K562 (cell line): ENCODE results near the gene ZMYND15. TPM values are rescaled to one million over a fixed set of nuclear protein-coding genes. Genes with fewer than 3 reads are reported as not detected.
A peak's percentile ranks its signal among the peaks of the same experiment; 100 is the strongest.

Experiments used
- ATAC-seq: fragments of 200-7000 bp; cut with Tn5 transposase; 3 replicates; pipeline ENCODE4 v1.9.1; 2020; ENCODE audit warnings: moderate library complexity
- BruUV-seq: library from RNA; stranded (reverse); fragments of 400-500 nt; replicated peaks from 2 replicates; lab custom pipeline; 2021; lab: Mats Ljungman, UMichigan
- CTCF ChIA-PET: fragments of 300-600 bp; formaldehyde crosslinking; extraction: SDS; loops from one replicate; lab custom pipeline; 2021; ENCODE audit warnings: low intra/inter-chr PET ratio; lab: Yijun Ruan, JAX
- POLR2A ChIA-PET: fragments of 300-600, 350-650 bp; sonication (Branson Sonifier 250); formaldehyde crosslinking; extraction: SDS; loops from one replicate; lab custom pipeline; 2021; ENCODE audit warnings: antibody characterized with exemption, inconsistent platforms; lab: Yijun Ruan, JAX
- DNase-seq, 4 experiments: peaks; one replicate each; pipeline versions ENCODE4 v3.0.0 to v3.0.0-alpha.2; 2011 to 2018; ENCODE audit warnings: low spot score in 3 of 4, mixed read lengths in 3 of 4; ENCODE audit errors: extremely low read depth in 1 of 4
- FAIRE-seq: peaks from 2 replicates; lab custom pipeline; 2011; peaks lifted over from hg19 to GRCh38; lab: Jason Lieb, UNC
- H2AFZ ChIP-seq: 2 replicates; pipeline ENCODE4 v1.6.0; 2011; ENCODE audit warnings: low read depth, low read length, control low read depth, inconsistent platforms
- H3K27ac ChIP-seq: fragments of 200-600 bp; 3 replicates; pipeline ENCODE4 v1.8.0; 2011; ENCODE audit warnings: low read depth, mild to moderate bottlenecking, control low read depth, inconsistent platforms, low read length, moderate library complexity, mixed read lengths; ENCODE audit errors: extremely low read depth
- H3K27me3 ChIP-seq, 2 experiments: fragments of 300-600 bp in 1 of 2; 2 replicates in 1 of 2; 3 replicates in 1 of 2; pipeline versions ENCODE4 v1.6.0 to v1.8.0; 2011; ENCODE audit warnings: inconsistent platforms in 2 of 2, low read length in 2 of 2, mild to moderate bottlenecking in 1 of 2, mixed read lengths in 1 of 2, moderate library complexity in 1 of 2; ENCODE audit not compliant: control insufficient read depth in 2 of 2, insufficient read depth in 2 of 2
- H3K36me3 ChIP-seq: fragments of 300-600 bp; 3 replicates; pipeline ENCODE4 v1.8.0; 2011; ENCODE audit warnings: mild to moderate bottlenecking, low read length, inconsistent platforms; ENCODE audit not compliant: control insufficient read depth, insufficient read depth
- H3K4me1 ChIP-seq, 2 experiments: fragments of 200-600 bp in 1 of 2; replicated peaks in 1 of 2; 2 replicates in 1 of 2; 3 replicates in 1 of 2; pipeline versions ENCODE4 v1.5.1 to v1.8.0; 2011; ENCODE audit warnings: inconsistent platforms in 2 of 2, low read length in 2 of 2, mild to moderate bottlenecking in 1 of 2, mixed read lengths in 1 of 2, moderate library complexity in 1 of 2; ENCODE audit not compliant: control insufficient read depth in 2 of 2, insufficient read depth in 2 of 2
- H3K4me2 ChIP-seq: 2 replicates; pipeline ENCODE4 v1.6.1; 2011; ENCODE audit warnings: low read length, control low read depth, inconsistent platforms, mixed read lengths; ENCODE audit not compliant: insufficient read depth
- H3K4me3 ChIP-seq: fragments of 200-600 bp; sonication (generic), shearing (Covaris generic); 2 replicates; pipeline ENCODE4 v1.5.1; 2016; ENCODE audit warnings: control low read depth, inconsistent platforms
- H3K79me2 ChIP-seq: fragments of 200-600 bp; 3 replicates; pipeline ENCODE4 v1.8.0; 2011; ENCODE audit warnings: low read length, inconsistent platforms; ENCODE audit not compliant: control insufficient read depth, insufficient read depth
- H3K9ac ChIP-seq, 2 experiments: 2 replicates each; pipeline versions ENCODE4 v1.6.0 to v1.6.1; 2011; ENCODE audit warnings: low read depth in 2 of 2, low read length in 2 of 2, control low read depth in 1 of 2, inconsistent platforms in 1 of 2, mild to moderate bottlenecking in 1 of 2, mixed read lengths in 1 of 2; ENCODE audit not compliant: insufficient read depth in 1 of 2
- H3K9me1 ChIP-seq: one replicate; pipeline ENCODE4 v1.6.0; 2011; ENCODE audit warnings: inconsistent platforms, mild to moderate bottlenecking, low read length, moderate library complexity; ENCODE audit not compliant: control insufficient read depth, insufficient read depth
- H3K9me3 ChIP-seq: replicated peaks from 2 replicates; pipeline ENCODE4 v1.5.1; 2011; ENCODE audit warnings: low read depth, low read length, inconsistent platforms; ENCODE audit not compliant: control insufficient read depth, insufficient read depth
- H4K20me1 ChIP-seq: replicated peaks from 2 replicates; pipeline ENCODE4 v1.6.1; 2011; ENCODE audit warnings: low read length, inconsistent platforms, mixed read lengths; ENCODE audit not compliant: control insufficient read depth, insufficient read depth
- ATF1 ChIP-seq, 2 experiments: fragments of 450-650 bp in 1 of 2; IDR thresholded peaks; 2 replicates each; pipeline ENCODE4 v1.6.1; 2016; ENCODE audit warnings: missing compliant biosample characterization in 1 of 2, missing genetic modification characterization in 1 of 2
- CBX1 ChIP-seq: sonication (generic); IDR thresholded peaks from 2 replicates; pipeline ENCODE4 v1.6.1; 2016; ENCODE audit warnings: antibody characterized with exemption, low read depth, mild to moderate bottlenecking
- CCAR2 ChIP-seq: fragments of 200-400 bp; formaldehyde crosslinking; IDR thresholded peaks from 2 replicates; pipeline ENCODE4 v1.6.1; 2017; ENCODE audit warnings: mild to moderate bottlenecking, low read depth, low read length
- FIP1L1 ChIP-seq: fragments of 200-400 bp; formaldehyde crosslinking; IDR thresholded peaks from 2 replicates; pipeline ENCODE4 v1.6.1; 2018; ENCODE audit warnings: mild to moderate bottlenecking, low read depth, low read length; ENCODE audit not compliant: poor library complexity, severe bottlenecking
- FOXA1 ChIP-seq: fragments of 450-650 bp; IDR thresholded peaks from 2 replicates; pipeline ENCODE4 v1.6.1; 2016; ENCODE audit warnings: mild to moderate bottlenecking, borderline replicate concordance
- FOXK2 ChIP-seq, 2 experiments: fragments of 450-650 bp; IDR thresholded peaks in 1 of 2; conservative IDR thresholded peaks in 1 of 2; 2 replicates each; pipeline ENCODE4 v1.6.1; 2016; ENCODE audit warnings: low read depth in 2 of 2, mild to moderate bottlenecking in 1 of 2
- ZBTB7A ChIP-seq: IDR thresholded peaks from 2 replicates; pipeline ENCODE4 v1.6.1; 2011; ENCODE audit warnings: low read depth, mild to moderate bottlenecking, low read length, moderate library complexity, borderline replicate concordance; ENCODE audit not compliant: control insufficient read depth
- WGBS: fragments of 100-300 bp; shearing (Covaris generic); methylation state at CpG from one replicate; pipeline ENCODE4 v1.1.6; 2016; ENCODE audit warnings: low coverage, mixed read lengths; ENCODE audit not compliant: insufficient coverage; ENCODE audit errors: missing lambda C conversion rate; 5-methylcytosine and 5-hydroxymethylcytosine counted together
- in situ Hi-C: fragments of 300-500 bp; cut with MboI; formaldehyde crosslinking; loops from 4 replicates; pipeline ENCODE4 v1.15.0; 2018; ENCODE audit warnings: inconsistent platforms, mixed read lengths
- intact Hi-C: fragments of 100-400 bp; cut with micrococcal nuclease; formaldehyde crosslinking; loops from 2 replicates; pipeline ENCODE4 v1.14.2; 2022
- polyA plus RNA-seq, 8 experiments: library from polyadenylated mRNA; depleted of rRNA in 4 of 8; stranded (reverse) in 5 of 8; unstranded in 3 of 8; fragments of >200 nt; fragmentation: Nextera tagmentation in 2 of 8; fragmentation: Illumina TruSeq in 1 of 8; extraction: Ambion mirVana in 2 of 8; extraction: Trizol in 1 of 8; gene quantifications; 2 replicates each; pipeline versions ENCODE4 v1.2.1 to v1.2.3, GENCODE V29; 2011 to 2014; ENCODE audit warnings: inconsistent platforms in 1 of 8, missing spikeins in 1 of 8
- total RNA-seq, 7 experiments: library from RNA; depleted of rRNA in 6 of 7; stranded (reverse); fragments of >200 nt in 6 of 7; fragmentation: Illumina TruSeq in 2 of 7; extraction: Trizol in 2 of 7; gene quantifications; 2 replicates each; pipeline versions ENCODE4 v1.2.1 to v1.2.3, GENCODE V29; 2011 to 2021; ENCODE audit warnings: low replicate concordance in 1 of 7
- TF ChIP-seq, protein P1 (sequence below): sonication (generic); formaldehyde crosslinking; IDR thresholded peaks from 2 replicates; pipeline ENCODE4 v1.8.1; 2023; ENCODE audit warnings: missing genetic modification reagents, mild to moderate bottlenecking, borderline replicate concordance
- TF ChIP-seq, protein P2 (sequence below): fragments of 450-650 bp; IDR thresholded peaks from 2 replicates; pipeline ENCODE4 v1.6.1; 2016; ENCODE audit warnings: borderline replicate concordance

ZMYND15 gene
- total and polyA plus RNA-seq, 9 of the 15 experiments (the other 6 are each of a cell fraction or from before 2014, with no cell fraction given), result 0.09 TPM; not detected in 8

DNA sequence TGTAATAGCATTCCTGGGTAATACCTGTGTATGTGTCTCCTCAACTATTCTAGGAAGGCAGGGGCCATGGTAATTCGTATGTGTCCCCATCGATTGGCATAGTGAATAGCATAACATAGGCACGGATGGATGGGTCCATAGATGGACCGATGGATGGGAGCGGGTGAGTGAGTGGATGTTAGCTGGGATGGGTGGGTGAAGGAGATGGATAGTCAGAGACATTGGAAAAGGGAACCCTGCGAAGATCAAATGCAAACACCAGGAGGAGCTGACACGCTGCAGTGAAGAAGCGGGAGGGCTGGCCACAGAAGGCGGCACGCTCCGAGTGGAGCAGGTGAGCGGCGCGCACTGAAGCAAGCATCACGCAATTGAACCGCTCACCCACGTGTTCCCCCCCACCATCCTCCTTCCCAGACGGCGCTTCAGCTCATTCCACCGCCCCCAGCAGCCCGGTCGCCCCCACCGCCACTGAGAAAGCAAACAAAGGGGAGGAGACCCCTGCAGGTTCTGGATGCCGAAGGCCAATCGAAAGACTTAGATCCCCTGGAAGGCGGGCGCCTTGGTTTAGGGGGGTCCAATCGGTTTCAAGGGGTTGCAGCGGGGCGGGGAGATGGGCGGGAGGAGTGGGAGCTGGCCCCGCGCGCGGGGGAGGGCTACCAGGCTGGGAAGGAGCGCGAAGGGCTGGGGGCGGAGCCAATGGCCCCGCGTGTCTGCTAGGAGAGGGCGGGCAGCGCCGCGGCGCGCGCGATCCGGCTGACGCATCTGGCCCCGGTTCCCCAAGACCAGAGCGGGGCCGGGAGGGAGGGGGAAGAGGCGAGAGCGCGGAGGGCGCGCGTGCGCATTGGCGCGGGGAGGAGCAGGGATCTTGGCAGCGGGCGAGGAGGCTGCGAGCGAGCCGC, 29.6 kb upstream of the ZMYND15 start, which contains the start of gene ARRB2:
Gene ARRB2, plus strand, starts transcription at position 839 of the 899 bp plus-strand sequence. CDS start 90 bp downstream, outside the sequence.
- WGBS, result 2% methylated on average over 25 of the region's 67 CpGs
- Histone ChIP-seq H3K4me1 (peaks cover 4 to 22% of the 10 kb centered on the region in 2 experiments; a peak in 4 of 5 replicates), H3K27me3 (no peaks in the 10 kb centered on the region), H3K9me1 (no peaks in the 10 kb centered on the region), H3K4me3 (peak within 1 kb of the TSS; percentile 56), H3K36me3 (no peaks in the 10 kb centered on the region), H3K27ac (peak within 1 kb of the TSS; percentile 50; the same call in 2 of the 3 replicates), H4K20me1 (0 out of 2 replicates have a peak, but pooled peaks cover 4% of the 10 kb centered on the region), H3K9me3 (no peaks in the 10 kb centered on the region), H2AFZ (peak within 1 kb of the TSS; percentile 72), H3K79me2 (peaks cover under 1% of the 10 kb centered on the region; the same call in 1 of the 3 replicates), H3K4me2 (peak within 1 kb of the TSS; percentile 57), H3K9ac (peak within 1 kb of the TSS; percentile 51 to 89; a peak in 3 of 4 replicates)
- ATAC-seq (peak; percentile 94), DNase-seq (peak; percentile 90 to 97 (median 94)), FAIRE-seq (peak; percentile 83)
- no TSS peak for BruUV-seq
- ChIA-PET POLR2A (interaction anchor here (0.5 to 1.2 kb wide), 6 partner anchors 9 to 719 kb away, joined by 3 to 4 read pairs (median 3); no protein-coding TSS in a partner anchor), CTCF (interaction anchor here (0.8 to 1.8 kb wide), 5 partner anchors 21 to 192 kb away, joined by 4 to 13 read pairs (median 10); partner anchors contain the start of genes GLTPD2 and MED11)
- in situ Hi-C loops, result loop anchor here (5.0 kb wide), 1 partner anchor 172 kb away; no protein-coding TSS in a partner anchor
- intact Hi-C loops, result loop anchor here (1.0 to 10.0 kb wide), 4 partner anchors 21 to 179 kb away; partner anchors contain the start of genes GGT6 and MED11
- TF ChIP-seq FOXA1 (no peak), CBX1 (no peak), CCAR2 (no peak), ZBTB7A (peak; percentile 30; the same call in 1 of the 2 replicates), FOXK2 (conservative IDR thresholded peaks at IDR 0.05 in 1 of 2, IDR thresholded peaks at IDR 0.05 in 1 of 2; ENCODE audit: low read depth in 2 of 2) (0 out of 4 replicates have a peak, but pooled peaks of 1 of the 2 experiments have one; percentile 33), FIP1L1 (no peak), ATF1 (CRISPR knock-in tag; IDR thresholded peaks at IDR 0.05) (no peak), ATF1 (tag; IDR thresholded peaks at IDR 0.05) (peak; percentile 56)
- TF ChIP-seq, protein P1, sequence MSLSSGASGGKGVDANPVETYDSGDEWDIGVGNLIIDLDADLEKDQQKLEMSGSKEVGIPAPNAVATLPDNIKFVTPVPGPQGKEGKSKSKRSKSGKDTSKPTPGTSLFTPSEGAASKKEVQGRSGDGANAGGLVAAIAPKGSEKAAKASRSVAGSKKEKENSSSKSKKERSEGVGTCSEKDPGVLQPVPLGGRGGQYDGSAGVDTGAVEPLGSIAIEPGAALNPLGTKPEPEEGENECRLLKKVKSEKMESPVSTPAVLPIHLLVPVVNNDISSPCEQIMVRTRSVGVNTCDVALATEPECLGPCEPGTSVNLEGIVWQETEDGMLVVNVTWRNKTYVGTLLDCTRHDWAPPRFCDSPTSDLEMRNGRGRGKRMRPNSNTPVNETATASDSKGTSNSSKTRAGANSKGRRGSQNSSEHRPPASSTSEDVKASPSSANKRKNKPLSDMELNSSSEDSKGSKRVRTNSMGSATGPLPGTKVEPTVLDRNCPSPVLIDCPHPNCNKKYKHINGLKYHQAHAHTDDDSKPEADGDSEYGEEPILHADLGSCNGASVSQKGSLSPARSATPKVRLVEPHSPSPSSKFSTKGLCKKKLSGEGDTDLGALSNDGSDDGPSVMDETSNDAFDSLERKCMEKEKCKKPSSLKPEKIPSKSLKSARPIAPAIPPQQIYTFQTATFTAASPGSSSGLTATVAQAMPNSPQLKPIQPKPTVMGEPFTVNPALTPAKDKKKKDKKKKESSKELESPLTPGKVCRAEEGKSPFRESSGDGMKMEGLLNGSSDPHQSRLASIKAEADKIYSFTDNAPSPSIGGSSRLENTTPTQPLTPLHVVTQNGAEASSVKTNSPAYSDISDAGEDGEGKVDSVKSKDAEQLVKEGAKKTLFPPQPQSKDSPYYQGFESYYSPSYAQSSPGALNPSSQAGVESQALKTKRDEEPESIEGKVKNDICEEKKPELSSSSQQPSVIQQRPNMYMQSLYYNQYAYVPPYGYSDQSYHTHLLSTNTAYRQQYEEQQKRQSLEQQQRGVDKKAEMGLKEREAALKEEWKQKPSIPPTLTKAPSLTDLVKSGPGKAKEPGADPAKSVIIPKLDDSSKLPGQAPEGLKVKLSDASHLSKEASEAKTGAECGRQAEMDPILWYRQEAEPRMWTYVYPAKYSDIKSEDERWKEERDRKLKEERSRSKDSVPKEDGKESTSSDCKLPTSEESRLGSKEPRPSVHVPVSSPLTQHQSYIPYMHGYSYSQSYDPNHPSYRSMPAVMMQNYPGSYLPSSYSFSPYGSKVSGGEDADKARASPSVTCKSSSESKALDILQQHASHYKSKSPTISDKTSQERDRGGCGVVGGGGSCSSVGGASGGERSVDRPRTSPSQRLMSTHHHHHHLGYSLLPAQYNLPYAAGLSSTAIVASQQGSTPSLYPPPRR (CRISPR knock-in tag), result no peak
- TF ChIP-seq, protein P2, sequence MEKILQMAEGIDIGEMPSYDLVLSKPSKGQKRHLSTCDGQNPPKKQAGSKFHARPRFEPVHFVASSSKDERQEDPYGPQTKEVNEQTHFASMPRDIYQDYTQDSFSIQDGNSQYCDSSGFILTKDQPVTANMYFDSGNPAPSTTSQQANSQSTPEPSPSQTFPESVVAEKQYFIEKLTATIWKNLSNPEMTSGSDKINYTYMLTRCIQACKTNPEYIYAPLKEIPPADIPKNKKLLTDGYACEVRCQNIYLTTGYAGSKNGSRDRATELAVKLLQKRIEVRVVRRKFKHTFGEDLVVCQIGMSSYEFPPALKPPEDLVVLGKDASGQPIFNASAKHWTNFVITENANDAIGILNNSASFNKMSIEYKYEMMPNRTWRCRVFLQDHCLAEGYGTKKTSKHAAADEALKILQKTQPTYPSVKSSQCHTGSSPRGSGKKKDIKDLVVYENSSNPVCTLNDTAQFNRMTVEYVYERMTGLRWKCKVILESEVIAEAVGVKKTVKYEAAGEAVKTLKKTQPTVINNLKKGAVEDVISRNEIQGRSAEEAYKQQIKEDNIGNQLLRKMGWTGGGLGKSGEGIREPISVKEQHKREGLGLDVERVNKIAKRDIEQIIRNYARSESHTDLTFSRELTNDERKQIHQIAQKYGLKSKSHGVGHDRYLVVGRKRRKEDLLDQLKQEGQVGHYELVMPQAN, result peak; percentile 33; the same call in 1 of the 2 replicates
